HG03575 (cell line): ENCODE data around the gene GIMAP1.
A peak's percentile ranks its signal among the peaks of the same experiment; 100 is the strongest.
"Not testable (repeated sequence)": the region's sequence is repeated elsewhere in the genome, so short reads cannot be mapped to it uniquely, and the experiment has no call there.

Experiments used
- ATAC-seq: cut with Tn5 transposase; IDR thresholded peaks from one replicate; pipeline ENCODE4 v1.9.1; 2021; ENCODE audit not compliant: unreplicated experiment, insufficient number of reproducible peaks, low FRiP score; ENCODE audit errors: extremely low read depth

The GIMAP1 gene

DNA sequence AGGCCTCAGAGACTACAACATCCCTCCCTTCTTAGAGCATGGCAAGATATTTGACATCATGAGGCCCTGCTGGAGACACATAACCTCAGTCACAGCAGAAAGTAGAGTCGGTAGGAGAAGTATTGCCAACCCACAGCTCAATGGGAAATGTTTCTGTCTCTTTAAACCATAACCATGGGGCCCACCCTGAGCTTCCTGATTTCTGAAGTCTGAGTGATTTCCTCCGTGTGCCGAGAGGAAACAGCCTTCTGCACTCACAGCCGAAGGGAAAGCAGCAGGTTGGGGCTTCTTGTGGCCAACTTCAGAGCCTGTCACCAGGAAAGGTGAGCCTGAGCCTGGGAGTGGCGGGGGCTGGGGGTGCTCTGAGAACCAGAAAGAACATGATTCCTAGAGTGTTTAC lies at the start of gene GIMAP1:
GIMAP1 (plus strand) TSS at position 246 of the 400 bp plus-strand sequence. CDS start 2,435 bp downstream, outside the sequence.
- no peak for ATAC-seq

DNA sequence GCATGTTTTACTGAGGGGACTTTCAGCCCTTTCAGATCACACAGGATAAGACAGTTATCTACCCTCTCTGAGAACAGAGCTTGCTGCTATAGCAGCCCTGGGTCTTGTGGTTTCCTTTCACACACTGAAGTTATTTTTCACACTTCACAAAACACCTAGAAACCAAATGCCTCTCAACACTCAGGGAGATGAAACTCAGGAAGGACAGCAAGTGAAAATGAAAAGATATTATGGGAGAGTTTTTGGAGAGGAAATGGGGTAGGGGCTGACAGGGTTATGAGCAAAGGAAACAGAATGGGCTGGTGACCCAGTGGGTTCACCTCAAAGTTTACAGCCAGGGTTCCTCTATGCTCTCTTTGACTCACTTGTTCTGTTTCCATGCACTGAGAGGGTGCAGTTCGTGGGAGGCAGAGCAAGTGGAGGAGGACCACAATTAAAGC lies 47.9 kb upstream of the GIMAP1 start:
- ATAC-seq: peak; percentile 83

DNA sequence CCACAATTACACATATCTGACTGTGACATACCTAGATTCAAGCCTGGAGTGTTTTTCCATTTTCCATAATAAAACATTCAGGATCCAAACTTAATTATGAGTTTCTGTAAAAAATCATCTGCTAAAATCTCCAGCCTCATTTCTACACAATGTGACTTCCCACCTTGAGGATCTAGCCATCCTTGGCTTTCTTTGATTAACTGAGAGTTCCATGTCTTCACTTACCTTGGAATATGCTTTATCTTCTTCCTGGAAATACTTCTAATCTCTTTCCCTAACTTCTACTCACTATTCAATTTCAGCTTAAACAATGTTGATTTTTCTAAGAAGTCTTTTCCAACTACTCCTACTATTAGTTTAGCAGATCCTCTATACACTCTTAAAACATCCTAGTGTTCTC lies 47.4 kb upstream of the GIMAP1 start:
- no peak for ATAC-seq

DNA sequence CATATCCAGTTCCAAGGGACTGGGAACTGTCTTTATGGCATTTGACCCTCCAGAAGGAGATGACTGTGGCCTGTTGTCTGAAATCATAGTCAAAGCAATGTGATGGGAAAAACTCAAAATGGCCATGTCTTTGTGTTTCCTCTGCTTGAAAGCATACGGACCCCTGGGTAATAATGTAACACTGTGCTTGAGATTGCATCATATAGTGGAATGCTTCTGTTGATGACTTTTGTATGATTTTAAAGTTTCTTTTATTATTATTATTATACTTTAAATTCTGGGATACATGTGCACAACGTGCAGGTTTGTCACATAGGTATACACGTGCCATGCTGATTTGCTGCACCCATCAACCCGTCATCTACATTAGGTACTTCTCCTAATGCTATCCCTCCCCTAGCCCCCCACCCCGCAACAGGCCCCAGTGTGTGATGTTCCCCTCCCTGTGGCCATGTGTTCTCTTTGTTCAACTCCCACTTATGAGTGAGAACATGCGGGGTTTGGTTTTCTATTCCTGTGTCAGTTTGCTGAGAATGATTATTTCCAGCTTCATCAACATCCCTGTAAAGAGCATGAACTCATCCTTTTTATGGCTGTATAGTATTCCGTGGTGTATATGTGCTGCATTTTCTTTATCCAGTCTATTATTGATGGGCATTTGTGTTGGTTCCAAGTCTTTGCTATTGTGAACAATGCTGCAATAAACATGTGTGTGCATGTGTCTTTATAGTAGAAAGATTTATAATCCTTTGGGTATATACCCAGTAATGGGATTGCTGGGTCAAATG lies 44.4 kb upstream of the GIMAP1 start:
- not testable (repeated sequence) for ATAC-seq

DNA sequence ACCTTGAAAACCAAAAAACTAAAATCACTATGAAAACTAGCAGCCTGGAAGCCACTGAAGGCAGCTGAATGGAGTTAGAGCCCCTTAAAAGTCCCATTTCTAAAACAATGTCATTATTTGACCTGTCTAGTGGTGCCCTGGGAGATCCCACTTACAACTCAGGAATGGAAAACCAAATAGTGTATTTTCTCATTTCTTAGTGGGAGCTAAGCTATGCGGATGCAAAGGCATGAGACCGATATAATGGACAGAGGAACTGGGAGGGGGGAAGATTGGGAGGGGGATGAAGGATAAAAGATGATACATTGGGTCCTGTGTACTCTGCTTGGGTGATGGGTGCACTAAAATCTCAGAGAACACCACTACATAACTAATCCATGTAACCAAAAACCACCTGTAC lies 40.7 kb upstream of the GIMAP1 start:
- no peak for ATAC-seq

DNA sequence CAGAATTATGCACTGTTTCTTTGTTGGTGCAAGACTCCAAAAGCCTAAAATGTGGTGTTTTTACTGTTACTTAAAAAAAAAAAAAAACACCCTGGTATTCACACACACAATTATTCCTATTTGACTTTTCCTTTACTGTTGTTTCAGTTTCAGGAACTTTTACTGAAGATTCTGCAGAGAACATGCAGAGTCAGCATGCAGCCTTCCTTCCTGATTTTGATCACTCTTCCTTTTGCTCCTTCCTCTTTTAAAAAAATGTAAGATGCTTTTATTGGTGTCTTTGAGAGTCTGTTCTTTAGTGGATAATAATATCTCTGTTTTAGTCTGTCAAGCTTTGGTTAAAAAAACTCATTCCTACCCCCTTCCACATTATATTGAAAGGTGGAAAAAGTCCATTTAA lies 40.1 kb upstream of the GIMAP1 start:
- ATAC-seq: not testable (repeated sequence)

DNA sequence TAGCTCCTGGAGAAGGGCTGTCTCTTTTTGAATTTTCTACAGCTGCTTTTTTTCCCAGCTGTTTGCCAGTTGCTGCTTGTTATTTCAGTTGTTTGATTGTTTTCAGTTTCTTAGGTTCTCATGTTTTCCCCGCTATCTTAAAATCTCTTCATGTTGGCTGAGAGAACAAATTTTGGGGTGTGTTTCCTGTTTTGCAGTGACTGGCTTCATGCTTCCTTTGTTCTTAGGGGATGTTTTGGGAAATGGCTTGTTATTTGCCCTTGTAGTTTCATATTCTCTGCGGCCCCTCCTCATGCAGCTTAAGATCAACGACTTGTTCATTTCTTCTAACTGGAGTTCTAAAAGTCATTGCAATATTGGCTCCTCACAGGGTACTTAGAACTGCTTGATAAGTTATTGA lies 39.6 kb upstream of the GIMAP1 start:
- not testable (repeated sequence) for ATAC-seq

DNA sequence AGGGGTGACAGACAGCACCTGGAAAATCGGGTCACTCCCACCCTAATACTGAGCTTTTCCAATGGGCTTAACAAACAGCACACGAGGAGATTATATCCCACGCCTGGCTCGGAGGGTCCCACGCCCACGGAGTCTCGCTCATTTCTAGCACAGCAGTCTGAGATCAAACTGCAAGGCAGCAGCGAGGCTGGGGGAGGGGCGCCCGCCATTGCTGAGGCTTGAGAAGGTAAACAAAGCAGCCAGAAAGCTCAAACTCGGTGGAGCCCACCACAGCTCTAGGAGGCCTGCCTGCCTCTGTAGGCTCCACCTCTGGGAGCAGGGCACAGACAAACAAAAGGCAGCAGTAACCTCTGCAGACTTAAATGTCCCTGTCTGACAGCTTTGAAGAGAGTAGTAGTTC lies 37.8 kb upstream of the GIMAP1 start:
- not testable (repeated sequence) for ATAC-seq

DNA sequence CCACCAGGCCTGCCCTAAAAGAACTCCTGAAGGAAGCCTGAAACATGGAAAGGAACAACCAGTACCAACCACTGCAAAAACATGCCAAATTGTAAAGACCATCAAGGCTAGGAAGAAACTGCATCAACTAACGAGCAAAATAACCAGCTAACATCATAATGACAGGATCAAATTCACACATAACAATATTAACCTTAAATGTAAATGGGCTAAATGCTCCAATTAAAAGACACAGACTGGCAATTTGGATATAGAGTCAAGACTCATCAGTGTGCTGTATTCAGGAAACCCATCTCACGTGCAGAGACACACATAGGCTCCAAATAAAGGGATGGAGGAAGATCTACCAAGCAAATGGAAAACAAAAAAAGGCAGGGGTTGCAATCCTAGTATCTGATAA lies 36.0 kb upstream of the GIMAP1 start:
- ATAC-seq: not testable (repeated sequence)

DNA sequence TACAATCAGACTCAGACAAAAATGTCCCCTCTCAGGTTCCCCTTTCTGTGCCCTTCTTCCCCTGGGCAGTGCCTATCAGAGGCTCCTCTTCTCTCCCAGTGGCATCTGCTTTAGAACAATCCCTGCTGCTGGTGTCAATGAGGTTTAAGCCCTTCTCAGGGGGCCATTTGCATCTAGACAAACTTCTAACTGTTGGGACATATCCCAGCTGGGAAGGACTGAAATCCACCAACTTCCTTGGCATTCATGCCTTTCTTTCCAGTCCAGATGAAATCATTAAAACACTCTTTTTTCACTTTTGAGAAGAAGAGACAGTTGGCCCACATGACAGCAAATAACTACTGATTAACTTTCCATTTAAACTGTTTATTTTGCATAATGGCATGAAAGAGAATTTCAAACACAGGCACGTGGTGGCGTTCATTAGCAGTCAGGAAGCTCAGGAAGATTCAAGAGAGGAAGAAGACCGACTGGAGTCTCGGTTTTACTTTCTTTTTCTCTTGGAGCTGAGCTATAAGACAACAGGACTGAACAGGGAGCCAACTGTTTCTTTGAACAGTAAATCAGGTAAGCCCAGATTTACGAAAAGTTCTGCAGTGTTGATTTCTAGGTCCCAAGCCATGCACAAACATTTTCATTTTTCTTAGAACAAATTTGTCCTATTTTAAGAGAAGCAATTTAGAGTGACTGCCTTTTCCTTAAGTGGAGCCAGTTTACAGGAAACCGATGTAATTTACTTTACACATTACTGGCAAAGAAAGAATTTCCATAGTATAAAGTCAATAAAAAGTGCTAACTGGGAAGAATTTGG lies 31.0 kb upstream of the GIMAP1 start, which contains the start of gene GIMAP2:
GIMAP2 (plus strand) TSS at position 488 of the 811 bp plus-strand sequence. CDS start 1,354 bp downstream, outside the sequence.
- no peak for ATAC-seq

DNA sequence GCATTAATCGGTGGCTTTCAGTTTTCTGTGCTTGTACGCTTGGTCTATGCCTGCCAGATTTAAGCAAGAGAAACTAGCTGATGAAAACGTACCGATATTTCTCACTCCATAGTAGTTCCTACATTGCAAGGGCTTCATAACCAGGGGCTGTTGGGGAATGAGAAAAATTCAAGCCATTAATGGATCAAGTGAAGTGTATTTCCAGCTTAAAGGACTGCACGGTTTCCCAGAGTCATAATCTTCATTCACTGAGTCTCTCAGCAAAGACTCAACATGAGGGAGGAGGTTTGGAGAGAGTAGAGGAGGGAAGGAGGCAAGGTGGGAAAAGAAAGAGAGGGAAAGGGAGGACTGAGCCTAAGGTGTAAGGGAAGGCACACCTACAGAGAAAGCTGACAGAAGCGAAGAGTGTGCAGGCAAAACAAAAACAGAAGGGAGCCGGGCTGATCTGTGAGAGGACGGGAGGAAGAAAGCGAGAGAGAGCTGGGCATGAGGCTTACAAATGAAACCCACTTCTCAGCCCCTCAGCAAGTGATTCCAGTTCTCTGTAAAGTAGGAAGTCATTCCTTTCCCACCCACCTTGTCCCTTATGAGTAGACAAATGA lies 30.3 kb upstream of the GIMAP1 start:
- ATAC-seq: no peak

DNA sequence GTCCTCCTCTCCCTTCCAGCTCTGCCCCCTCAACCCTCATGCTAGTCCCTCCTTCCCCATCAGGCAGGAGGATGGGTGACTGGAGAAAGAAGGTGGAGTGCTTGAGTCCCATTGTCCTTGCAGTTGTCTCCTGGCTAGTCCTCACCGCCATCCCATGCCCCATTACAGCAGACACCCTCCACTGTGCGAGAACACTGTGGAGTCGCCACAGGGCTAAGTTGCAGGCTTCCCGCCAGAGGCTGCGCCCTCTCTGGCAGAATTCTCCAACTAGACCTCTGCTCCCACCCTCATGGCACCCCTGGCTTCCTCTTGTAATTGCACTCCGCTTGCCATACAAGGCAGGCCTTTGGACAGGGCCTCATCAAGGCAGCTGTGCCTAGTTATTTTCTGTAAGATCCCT lies 27.8 kb upstream of the GIMAP1 start:
- ATAC-seq: no peak

DNA sequence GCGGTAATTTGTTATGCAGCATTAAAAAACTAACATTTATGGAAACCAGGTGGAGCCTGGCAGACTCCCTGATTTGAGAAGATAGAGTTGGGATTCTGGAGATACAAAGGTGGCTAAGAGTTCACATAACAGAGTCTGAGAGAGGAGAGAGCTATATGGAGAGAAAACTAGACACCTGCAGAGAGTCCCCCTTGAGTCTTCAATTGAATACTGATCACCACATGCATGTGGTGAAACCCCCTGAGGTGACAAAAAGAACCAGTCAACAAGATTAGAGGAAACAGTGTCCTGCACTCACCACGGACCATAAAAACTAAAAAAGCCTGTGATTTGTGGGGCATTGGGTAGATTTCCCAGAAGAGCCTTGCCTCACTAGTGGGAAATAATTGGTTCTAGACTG lies 20.8 kb upstream of the GIMAP1 start:
- ATAC-seq: no peak

DNA sequence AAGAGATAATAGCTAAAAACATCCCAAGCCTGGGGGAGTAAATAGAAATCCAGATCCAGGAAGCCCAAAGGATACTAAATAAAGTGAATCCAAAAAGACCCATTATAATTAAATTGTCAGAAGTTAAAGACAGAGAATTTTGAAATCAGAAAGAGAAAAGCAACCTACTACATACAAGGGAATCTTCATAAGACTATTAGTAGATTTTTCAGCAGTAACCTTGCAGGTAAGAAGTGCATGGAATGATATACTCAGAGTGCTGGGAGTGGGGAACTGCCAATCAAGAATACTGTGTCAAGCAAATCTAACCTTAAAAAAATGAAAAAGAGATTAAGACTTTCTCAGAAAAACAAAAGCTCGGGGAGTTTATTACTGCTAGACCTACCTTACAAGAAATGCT lies 13.2 kb upstream of the GIMAP1 start:
- ATAC-seq: no peak

DNA sequence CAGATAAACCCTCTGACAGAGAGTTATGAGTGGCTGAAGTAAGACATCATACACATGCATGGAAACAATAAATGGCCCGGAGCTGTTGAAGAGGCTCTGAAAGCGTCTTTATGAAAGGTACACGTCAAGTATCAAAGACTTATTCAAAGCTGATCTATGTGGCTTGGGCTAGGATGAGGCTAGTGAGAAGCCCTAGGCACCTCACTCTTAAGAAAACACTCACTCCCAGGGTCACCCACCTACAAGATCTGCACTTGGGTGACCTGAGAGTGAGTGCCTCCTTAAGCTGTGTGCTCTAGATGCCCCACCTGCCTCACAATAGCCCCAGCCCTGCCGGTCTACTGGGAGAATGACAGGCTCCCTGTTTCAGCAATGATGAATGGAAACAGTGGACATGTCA lies 1.1 kb upstream of the GIMAP1 start:
- no peak for ATAC-seq

DNA sequence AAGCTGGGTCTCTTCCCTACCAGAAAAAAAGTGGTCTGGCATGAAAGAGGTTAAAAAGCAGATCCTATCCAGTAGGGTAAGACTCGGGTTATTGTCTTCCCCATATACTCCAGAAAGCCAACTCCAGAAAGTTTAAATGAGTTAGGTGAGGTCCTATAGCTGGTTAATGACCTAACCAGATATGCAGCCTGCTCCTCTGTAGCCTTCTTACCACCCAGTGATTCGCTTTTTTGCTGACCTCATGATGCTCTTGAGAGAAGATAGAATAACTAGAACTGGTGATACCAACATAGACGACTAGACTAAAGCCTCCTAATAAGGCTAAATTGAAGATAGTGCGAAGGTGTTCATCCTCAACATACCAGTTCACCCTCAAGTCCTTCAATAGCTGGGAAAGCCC lies 675 bp upstream of the GIMAP1 start:
- no peak for ATAC-seq

DNA sequence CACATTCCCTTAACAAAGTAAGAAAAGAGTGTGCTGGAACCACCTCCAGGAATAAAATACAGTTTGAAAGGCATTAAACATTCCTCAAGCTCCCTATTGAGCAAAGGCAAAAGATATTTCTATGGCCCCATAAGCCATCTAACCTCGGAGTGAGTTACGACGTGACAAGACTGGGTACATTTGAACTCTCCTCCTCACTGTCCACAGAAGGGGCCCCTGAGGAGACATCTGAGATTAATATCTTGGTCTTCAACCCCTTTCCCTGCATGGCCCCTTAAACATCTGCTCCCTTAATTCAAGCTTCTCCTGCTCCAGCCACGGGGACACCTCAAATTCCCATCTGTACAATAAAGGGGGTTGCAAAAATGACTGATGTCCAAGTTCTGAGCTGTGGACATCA lies 526 bp downstream of the GIMAP1 start:
- ATAC-seq: no peak

DNA sequence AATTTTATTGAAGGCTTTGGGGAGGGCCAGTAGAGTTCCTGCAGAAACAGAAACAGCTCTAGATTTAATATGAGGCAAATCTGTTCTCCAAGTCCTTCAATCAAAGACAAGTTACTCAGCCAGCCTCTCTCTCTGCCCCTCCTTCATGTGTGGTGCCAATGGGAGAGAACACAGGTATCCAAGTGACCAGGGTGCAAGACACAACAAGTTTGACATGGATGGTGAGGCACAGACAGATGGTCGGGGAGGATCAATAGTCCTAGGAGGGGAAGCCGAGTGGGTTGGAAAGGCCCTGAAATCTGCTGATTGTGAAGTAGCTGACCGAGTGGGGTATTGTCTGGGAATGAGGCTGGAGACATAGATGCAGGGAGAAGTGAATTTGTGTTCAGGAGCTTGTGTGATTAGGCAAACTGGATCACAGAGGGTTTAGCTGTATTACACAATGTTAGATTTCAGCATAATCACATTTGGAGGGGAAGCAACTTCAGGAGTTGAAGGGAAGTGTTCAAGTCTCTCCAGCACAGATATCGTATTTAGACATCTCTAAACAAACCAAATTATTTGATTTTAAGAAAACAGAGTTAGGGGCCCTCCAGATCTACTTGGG lies 1.5 kb downstream of the GIMAP1 start:
- no peak for ATAC-seq

DNA sequence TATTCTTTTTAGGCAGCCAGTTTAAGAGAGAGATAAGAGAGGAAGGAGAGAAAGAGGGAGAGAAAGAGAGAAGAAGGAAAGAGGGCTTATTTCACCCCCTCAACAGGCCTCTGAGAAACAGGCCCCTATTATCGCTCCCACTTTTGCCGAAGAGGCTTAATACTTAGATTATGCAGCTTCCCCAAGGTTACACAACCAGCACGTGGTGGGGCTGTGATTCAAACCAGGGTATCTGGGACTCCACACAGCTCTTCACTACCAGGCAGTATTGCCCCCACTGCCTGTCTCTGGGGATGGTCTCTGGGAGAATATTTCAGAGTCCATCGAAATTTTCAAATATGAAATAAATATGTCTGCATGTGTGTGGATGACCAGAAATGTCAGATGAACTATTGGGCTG lies 3.0 kb downstream of the GIMAP1 start:
- ATAC-seq: no peak
